Activated CD4-positive, alpha-beta T cell treated with anti-CD3 and anti-CD28 coated beads, Interleukin-2, amount 50 U/mL, for 4 hours (primary cell): Measurements from ENCODE around the gene ATP8A2.

Experiments used
- DNase-seq, 2 experiments: peaks; one replicate each; pipeline ENCODE4 v3.0.0-alpha.2; 2020

Gene ATP8A2

GRCh38 chr13:25867038-25867437 lies 495.3 kb downstream of the ATP8A2 start:
- no peak for DNase-seq

- DNase-seq, result no peak
Measured at GRCh38 chr13:25868490-25868889, 496.7 kb downstream of the ATP8A2 start.

GRCh38 chr13:25869941-25870340 lies 498.2 kb downstream of the ATP8A2 start:
- no peak for DNase-seq

GRCh38 chr13:25871389-25872125 lies 499.8 kb downstream of the ATP8A2 start:
- DNase-seq, result no peak

GRCh38 chr13:25872481-25873241 lies 500.9 kb downstream of the ATP8A2 start:
- no peak for DNase-seq

DNA sequence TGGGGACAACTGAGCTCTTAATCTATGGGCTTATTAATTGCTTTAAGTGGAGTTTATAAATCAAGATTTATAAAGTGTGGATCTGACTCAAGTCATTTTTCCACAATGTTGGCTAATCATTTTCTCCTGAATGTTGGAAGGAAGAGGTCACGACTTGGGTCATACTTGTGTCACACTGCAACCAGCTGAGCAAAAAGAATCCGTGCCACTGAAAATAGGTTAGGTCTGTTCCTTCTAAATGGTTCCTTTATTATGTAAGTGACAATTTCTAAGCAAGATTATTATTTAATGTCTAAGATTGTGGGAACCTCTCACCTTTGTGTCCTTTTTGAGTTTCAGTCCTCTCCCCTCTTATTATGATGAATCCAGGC lies 501.5 kb downstream of the ATP8A2 start:
- DNase-seq, result no peak

DNA sequence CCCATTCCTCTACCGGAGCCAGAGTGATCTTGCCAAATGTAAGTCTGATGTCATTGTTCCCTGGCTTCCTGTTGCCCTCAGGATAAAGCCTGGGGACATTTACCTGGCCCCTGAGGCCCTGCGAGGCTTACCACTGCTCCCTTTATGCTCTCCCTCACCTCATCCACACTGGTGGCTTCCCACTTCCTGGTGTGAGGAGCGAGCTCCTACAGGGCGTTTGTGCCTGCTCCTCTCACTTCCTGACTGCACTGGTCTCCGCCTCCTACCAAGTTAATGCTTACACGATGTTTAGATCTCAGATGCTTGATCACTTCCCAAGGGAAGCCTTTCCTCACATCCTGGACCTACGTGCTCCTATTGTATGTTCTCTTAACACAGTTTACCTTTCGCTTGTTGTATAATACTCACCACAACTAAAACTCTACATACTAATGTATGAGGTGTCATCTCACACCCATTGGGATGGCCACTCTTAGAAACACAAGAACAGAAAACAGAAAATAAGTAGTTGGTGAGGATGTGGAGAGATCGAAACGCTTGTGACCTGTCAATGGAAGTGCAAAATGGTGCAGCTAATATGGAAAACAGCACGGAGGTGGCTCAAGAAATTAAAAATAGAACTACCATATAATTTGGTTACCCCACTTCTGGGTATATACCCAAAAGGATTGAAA lies 502.4 kb downstream of the ATP8A2 start:
- no peak for DNase-seq

- peak; percentile 54 to 56 for DNase-seq
Measured at GRCh38 chr13:25874907-25875306, 503.1 kb downstream of the ATP8A2 start.

GRCh38 chr13:25876247-25876646 lies 504.5 kb downstream of the ATP8A2 start:
- DNase-seq, result no peak

DNA sequence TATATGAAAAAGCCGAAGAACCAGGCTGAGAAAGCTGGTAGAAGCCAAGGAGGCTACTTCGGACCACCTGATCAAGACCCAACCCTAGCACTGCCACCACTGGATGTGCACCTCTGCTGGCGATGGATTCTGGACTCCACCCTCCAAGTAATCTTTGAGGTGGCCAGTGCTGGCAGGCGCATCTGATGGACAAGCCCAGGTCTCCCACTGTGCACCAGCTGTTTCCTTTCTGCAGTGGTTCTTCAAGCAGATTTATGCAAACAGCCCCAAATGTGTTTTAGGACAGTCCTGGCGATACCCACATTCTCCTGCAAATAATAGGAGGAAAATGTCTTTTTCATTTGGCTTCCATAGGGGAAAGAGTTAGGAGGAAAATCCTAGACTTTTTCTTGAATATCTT lies 507.7 kb downstream of the ATP8A2 start:
- DNase-seq, result no peak

GRCh38 chr13:25881136-25881926 lies 509.6 kb downstream of the ATP8A2 start:
- DNase-seq, result no peak

DNA sequence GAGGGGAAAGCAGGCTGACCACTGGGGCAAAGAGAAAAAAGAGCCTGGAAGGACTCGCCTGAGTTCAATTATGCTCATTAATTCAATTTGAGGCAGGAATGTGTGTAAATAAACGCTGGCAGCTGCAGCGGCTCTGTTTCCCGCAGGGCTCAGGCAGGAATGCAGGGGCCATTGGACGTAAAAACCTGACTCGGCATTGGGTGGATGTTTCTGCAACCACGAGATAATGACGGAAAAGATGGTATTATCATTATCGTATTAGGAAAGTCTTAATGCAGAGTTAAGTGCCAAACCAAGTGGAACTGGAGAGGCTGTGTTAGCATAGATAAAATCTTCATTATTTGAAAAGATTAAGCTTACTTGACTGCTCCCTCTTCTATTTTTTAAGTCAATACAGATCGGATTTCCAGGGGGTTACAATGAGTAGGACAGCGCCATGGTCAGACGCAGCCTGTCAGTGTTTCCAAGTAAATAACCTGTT lies 510.2 kb downstream of the ATP8A2 start:
- no peak for DNase-seq

GRCh38 chr13:25882466-25883357 lies 510.9 kb downstream of the ATP8A2 start:
- DNase-seq, result no peak

GRCh38 chr13:25885418-25885817 lies 513.6 kb downstream of the ATP8A2 start:
- DNase-seq, result no peak

DNA sequence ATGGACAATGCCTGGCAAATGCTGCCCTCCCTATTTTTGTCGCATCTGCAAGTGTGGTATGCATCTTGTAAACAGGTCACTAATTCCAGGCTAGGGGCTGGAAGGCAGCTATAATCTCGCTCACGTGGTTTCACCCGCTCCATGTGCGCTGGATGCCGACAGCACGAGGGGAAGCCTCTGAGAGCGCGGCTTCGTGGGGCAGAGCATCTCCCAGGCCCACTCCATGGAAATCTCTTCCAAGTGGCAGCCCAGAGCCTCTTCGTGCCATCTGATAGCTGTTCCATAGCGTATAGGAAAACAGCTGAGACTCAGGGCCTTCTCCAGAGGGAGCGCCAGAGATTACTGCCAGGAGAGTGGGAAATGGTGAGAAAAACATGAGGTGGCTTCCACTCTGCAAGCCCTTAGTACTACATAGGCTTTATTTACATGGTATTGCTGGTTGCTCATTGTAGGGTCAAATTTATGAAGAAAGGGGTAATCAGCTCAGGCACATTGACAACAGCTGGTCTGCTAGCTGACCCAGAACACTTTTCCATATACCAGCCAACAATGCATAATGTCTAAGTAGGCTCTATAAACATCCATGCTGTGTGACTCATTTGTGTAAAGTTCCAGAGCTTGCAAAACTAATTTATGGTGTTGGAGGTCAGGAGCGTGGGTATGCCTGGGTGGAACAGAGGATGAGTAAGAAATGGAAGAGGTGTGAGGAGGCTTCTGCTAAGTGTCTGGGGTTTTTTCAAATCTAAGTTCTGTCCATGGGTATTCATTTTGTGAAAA lies 514.9 kb downstream of the ATP8A2 start:
- no peak for DNase-seq

DNA sequence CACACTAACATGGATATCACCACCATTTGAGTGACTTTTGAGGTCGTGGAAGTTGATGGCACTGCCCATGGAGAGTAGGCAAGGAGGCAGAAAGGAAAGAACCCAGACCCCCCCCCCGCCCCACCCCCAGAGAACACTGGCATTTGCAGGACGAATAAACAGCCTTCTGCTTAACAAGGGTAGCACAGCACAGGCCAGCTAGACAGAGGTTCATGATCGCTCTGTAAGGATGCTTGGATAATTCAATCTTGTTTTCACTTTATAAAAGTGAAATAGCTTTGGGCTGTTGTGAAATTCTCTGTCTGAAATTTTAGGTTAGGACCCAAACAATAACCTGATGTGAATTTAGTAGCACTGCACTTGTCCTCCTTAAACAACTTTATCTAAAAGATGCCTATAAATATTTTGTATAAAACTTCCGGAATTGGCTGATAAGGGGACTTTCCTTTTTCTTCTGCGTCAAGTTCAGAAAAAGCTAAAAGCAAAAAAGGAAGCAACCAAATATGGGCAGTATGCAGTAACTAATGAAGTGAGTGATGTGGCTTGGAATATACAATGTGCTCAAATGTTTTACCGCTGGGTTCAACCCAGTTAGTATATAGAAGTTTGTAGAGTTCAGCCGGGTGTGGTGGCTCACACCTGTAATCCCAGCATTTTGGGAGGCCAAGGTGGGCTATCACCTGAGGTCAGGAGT lies 516.3 kb downstream of the ATP8A2 start:
- no peak for DNase-seq

GRCh38 chr13:25890671-25891212 lies 519.0 kb downstream of the ATP8A2 start:
- no peak for DNase-seq

- DNase-seq, result no peak
Measured at GRCh38 chr13:25898991-25899390, 527.2 kb downstream of the ATP8A2 start.

- DNase-seq, result no peak
Measured at GRCh38 chr13:25899464-25899863, 527.7 kb downstream of the ATP8A2 start.

- no peak for DNase-seq
Measured at GRCh38 chr13:25899952-25900351, 528.2 kb downstream of the ATP8A2 start.
